Measurements from ENCODE around the gene WDR47.
"Not testable (repeated sequence)": the region's sequence is repeated elsewhere in the genome, so short reads cannot be mapped to it uniquely, and the experiment has no call there.

WDR47 gene

GRCh38 chr1:109061183-109061582, 19.3 kb upstream of the WDR47 start:
- no peak for TF ChIP-seq CTCF (IDR thresholded peaks at IDR 0.05)
- H3K27me3 ChIP-seq, result no peaks in the 10 kb centered on the region
- peaks cover 39% of the 10 kb centered on the region for H3K36me3 ChIP-seq
- H3K4me3 ChIP-seq (ENCODE audit: low read depth in 1 of 2, low read length in 1 of 2), result no peak overlapping the region
- no peaks in the 10 kb centered on the region for H3K4me1 ChIP-seq (ENCODE audit: control insufficient read depth in 1 of 2, insufficient read depth in 1 of 2, low read depth in 1 of 2, low read length in 1 of 2)
- no peak overlapping the region for H3K27ac ChIP-seq
- no peaks in the 10 kb centered on the region for H3K9me3 ChIP-seq

DNA sequence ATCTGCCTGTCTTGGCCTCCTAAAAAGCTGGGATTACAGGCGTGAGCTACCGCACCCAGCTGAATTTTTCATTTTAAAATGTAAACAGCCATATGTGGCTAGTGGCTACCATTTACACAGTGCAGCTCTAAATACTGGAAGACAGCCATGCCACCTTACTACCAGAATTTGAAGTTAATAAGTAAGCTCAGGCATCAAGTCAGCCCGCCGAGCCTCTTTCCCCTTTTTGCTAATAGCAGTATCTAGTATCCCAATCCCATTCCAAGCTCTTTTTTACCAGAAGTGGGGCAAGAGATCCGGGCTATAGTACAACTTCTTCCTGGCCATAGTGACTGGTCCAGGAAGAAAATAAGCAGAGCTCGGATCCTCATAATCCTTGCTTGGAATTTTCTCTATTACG, 18.8 kb upstream of the WDR47 start:
- Histone ChIP-seq H3K4me1 (ENCODE audit: control insufficient read depth in 1 of 2, insufficient read depth in 1 of 2, low read depth in 1 of 2, low read length in 1 of 2) (no peaks in the 10 kb centered on the region), H3K27ac (no peak overlapping the region), H3K36me3 (peaks cover 34% of the 10 kb centered on the region), H3K27me3 (no peaks in the 10 kb centered on the region), H3K4me3 (ENCODE audit: low read depth in 1 of 2, low read length in 1 of 2) (no peak overlapping the region), H3K9me3 (no peaks in the 10 kb centered on the region)
- TF ChIP-seq CTCF (IDR thresholded peaks at IDR 0.05), result no peak

- Histone ChIP-seq H3K9me3 (no peaks in the 10 kb centered on the region), H3K27ac (no peak overlapping the region), H3K27me3 (no peaks in the 10 kb centered on the region), H3K4me1 (ENCODE audit: control insufficient read depth in 1 of 2, insufficient read depth in 1 of 2, low read depth in 1 of 2, low read length in 1 of 2) (no peaks in the 10 kb centered on the region), H3K4me3 (ENCODE audit: low read depth in 1 of 2, low read length in 1 of 2) (no peak overlapping the region), H3K36me3 (peaks cover 18% of the 10 kb centered on the region)
- TF ChIP-seq CTCF (IDR thresholded peaks at IDR 0.05), result no peak
Measured at GRCh38 chr1:109059026-109059425, 17.1 kb upstream of the WDR47 start.

DNA sequence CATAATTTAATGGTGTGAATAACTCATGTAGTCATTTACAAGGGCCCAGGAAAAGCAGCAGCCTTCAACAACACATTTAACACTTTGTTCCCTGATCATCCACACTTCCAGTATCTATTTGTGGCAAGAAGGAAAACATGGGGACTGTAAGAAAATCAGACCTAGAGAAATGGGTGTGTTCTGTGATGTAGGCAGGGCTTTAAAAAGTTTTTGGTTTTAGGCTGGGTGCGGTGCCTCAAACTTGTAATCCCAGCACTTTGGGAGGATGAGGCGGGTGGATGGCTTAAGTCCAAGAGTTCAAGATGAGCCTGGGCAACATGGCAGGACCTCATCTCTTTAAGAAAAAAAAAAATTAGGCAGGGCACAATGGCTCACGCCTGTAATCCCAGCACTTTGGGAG, 14.2 kb upstream of the WDR47 start:
- Histone ChIP-seq H3K9me3 (no peaks in the 10 kb centered on the region), H3K27ac (no peak overlapping the region), H3K4me1 (ENCODE audit: control insufficient read depth in 1 of 2, insufficient read depth in 1 of 2, low read depth in 1 of 2, low read length in 1 of 2) (no peaks in the 10 kb centered on the region), H3K4me3 (ENCODE audit: low read depth in 1 of 2, low read length in 1 of 2) (no peak overlapping the region), H3K27me3 (peaks cover 4% of the 10 kb centered on the region), H3K36me3 (no peaks in the 10 kb centered on the region)
- TF ChIP-seq CTCF (IDR thresholded peaks at IDR 0.05), result no peak

- H3K4me3 ChIP-seq (ENCODE audit: low read depth in 1 of 2, low read length in 1 of 2); H3K27ac ChIP-seq; H3K4me1 ChIP-seq (ENCODE audit: control insufficient read depth in 1 of 2, insufficient read depth in 1 of 2, low read depth in 1 of 2, low read length in 1 of 2); H3K27me3 ChIP-seq; H3K36me3 ChIP-seq; H3K9me3 ChIP-seq: not testable (repeated sequence)
Measured at GRCh38 chr1:109052145-109052544, 10.2 kb upstream of the WDR47 start.

DNA sequence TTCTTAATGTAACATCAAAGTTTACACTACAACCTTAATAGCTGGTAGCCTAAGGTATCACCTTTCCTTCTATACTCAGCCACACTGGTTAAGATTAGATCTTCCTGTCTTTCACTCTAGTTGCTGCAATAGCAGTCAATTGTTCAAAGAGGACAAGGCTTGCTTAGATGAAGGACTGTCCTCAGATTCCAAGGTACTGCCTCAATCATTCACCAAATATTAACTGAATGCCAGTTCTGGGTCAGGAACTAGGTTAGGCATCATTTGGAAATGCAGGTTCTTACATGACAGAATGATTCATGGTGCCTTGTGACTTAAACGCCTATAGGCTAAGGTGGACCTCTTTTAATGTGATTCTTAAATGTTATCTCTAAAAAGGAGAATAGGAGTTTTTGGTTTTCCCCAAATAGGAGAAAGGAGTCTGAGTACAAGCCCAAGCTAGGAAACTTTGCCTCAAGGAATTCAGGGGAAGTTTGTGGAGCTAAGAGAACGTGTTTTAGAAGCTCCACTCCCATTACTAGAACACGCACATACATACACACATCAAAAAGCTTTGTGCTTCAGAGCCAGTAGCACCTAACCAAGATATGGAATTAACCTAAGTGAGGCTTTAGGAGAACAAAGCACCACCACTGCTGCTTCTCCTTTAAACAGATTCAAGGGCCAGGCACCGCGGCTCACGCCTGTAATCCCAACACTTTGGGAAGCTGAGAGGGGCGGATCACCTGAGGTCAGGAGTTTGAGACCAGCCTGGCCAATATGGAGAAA, 8.5 kb upstream of the WDR47 start:
- H3K27ac ChIP-seq, result no peak overlapping the region
- no peak for TF ChIP-seq CTCF (IDR thresholded peaks at IDR 0.05)
- H3K27me3 ChIP-seq, result peaks cover 18% of the 10 kb centered on the region
- H3K9me3 ChIP-seq, result no peaks in the 10 kb centered on the region
- no peaks in the 10 kb centered on the region for H3K36me3 ChIP-seq
- H3K4me3 ChIP-seq (ENCODE audit: low read depth in 1 of 2, low read length in 1 of 2), result no peak overlapping the region
- H3K4me1 ChIP-seq (ENCODE audit: control insufficient read depth in 1 of 2, insufficient read depth in 1 of 2, low read depth in 1 of 2, low read length in 1 of 2), result no peaks in the 10 kb centered on the region

All from neutrophil (primary cell).